AG08395 (cell line): ENCODE data around the gene YWHAE.
"Not testable (repeated sequence)": the region's sequence is repeated elsewhere in the genome, so short reads cannot be mapped to it uniquely, and the experiment has no call there.

Source experiments
- DNase-seq: peaks from one replicate; pipeline ENCODE4 v3.0.0; 2012; ENCODE audit warnings: mixed read lengths, low spot score

YWHAE gene

GRCh38 chr17:1373707-1374237 lies 26.2 kb downstream of the YWHAE start:
- no peak for DNase-seq

- no peak for DNase-seq
Observed at GRCh38 chr17:1372618-1373017, 27.4 kb downstream of the YWHAE start.

- DNase-seq: no peak
Observed at GRCh38 chr17:1371893-1372590, 28.0 kb downstream of the YWHAE start.

GRCh38 chr17:1368588-1368987 lies 31.4 kb downstream of the YWHAE start:
- no peak for DNase-seq

- DNase-seq: no peak
Observed at GRCh38 chr17:1367351-1367745, 32.7 kb downstream of the YWHAE start.

GRCh38 chr17:1366234-1366633 lies 33.8 kb downstream of the YWHAE start:
- DNase-seq: no peak

- peak; percentile 71 for DNase-seq
Observed at GRCh38 chr17:1365445-1366039, 34.5 kb downstream of the YWHAE start.

- DNase-seq: no peak
Observed at GRCh38 chr17:1362964-1363363, 37.1 kb downstream of the YWHAE start.

- DNase-seq: no peak
Observed at GRCh38 chr17:1362065-1362848, 37.8 kb downstream of the YWHAE start.

- no peak for DNase-seq
Observed at GRCh38 chr17:1360975-1361374, 39.0 kb downstream of the YWHAE start.

- not testable (repeated sequence) for DNase-seq
Observed at GRCh38 chr17:1360315-1360714, 39.7 kb downstream of the YWHAE start.

- no peak for DNase-seq
Observed at GRCh38 chr17:1354030-1354429, 46.0 kb downstream of the YWHAE start.

GRCh38 chr17:1352530-1352929 lies 47.5 kb downstream of the YWHAE start:
- DNase-seq: not testable (repeated sequence)

GRCh38 chr17:1351971-1352370 lies 48.1 kb downstream of the YWHAE start:
- no peak for DNase-seq

GRCh38 chr17:1351275-1351674 lies 48.7 kb downstream of the YWHAE start:
- DNase-seq: no peak

- DNase-seq: peak; percentile 65
Observed at GRCh38 chr17:1347589-1348323, 52.3 kb downstream of the YWHAE start.

- no peak for DNase-seq
Observed at GRCh38 chr17:1344521-1344920, 55.5 kb downstream of the YWHAE start.

GRCh38 chr17:1343554-1343953 lies 56.5 kb downstream of the YWHAE start:
- no peak for DNase-seq

GRCh38 chr17:1340371-1340770 lies 59.7 kb downstream of the YWHAE start:
- DNase-seq: no peak

GRCh38 chr17:1331708-1332107 lies 68.3 kb downstream of the YWHAE start:
- DNase-seq: no peak

GRCh38 chr17:1329745-1330343 lies 70.2 kb downstream of the YWHAE start:
- no peak for DNase-seq

GRCh38 chr17:1328437-1328836 lies 71.6 kb downstream of the YWHAE start:
- no peak for DNase-seq
